Sciatic nerve (tissue), 2 donors: ENCODE results near the gene CYSRT1. TPM values are rescaled to one million over a fixed set of nuclear protein-coding genes. Genes with fewer than 3 reads are reported as not detected.

Experiments
- ATAC-seq: fragments of 200-7000 bp; cut with Tn5 transposase; one replicate; pipeline ENCODE4 v1.9.1; 2020; ENCODE audit warnings: mild to moderate bottlenecking, moderate library complexity
- DNase-seq: peaks from one replicate; pipeline ENCODE4 v3.0.0-alpha.2; 2020; ENCODE audit warnings: low spot score
- intact Hi-C: fragments of 100-400 bp; cut with DNase I; formaldehyde crosslinking; loops from one replicate; pipeline ENCODE4 v1.14.2; 2022
- total RNA-seq: library from RNA; stranded (reverse); fragmentation: NEBNext Ultra II Directional; extraction: Animal tissue kit (Norgen Biotek cat#: 25700); gene quantifications from one replicate; pipeline ENCODE4 v1.2.1, GENCODE V29; 2021
- donor health status: DM: no; HTN: no; CAD: no.
- donor health status: DM: no; HTN: no; CAD: no.

CYSRT1 gene
- total RNA-seq, 1 donor from 2014 or later: not detected

DNA sequence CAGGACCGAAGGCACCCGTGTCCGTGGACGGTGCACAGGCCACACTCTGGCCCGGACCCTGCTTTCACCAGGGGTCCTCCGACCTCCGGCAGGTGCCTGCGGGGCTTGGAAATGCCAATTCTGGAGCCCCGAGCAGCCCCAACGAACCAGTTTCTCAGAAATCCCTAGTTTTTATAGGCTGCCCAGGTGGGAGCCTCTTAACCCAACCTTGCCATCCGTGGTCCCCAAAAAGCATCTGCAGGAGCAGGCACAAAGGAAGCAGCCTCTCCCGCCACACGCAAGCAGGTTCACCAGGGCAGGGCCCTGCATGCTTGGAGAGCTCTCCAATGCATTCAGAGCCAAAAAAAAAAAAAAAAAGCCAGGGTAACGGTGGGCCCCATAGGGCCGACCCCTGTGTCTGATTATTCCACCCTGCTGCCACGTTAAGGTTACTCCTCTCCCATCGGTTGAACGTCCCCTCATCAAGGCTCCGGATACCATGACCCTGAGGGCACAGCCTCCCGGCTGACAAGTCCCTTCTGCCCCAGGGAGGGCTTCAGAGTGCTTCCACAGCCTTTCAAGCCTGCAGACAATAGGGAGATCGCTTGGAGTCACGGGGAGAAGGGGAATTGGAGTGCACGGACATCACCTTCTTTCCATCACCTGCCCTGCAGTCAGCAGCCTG lies 23.6 kb upstream of the CYSRT1 start:
- intact Hi-C loops: no loop called here
- ATAC-seq (no peak), DNase-seq (no peak)

DNA sequence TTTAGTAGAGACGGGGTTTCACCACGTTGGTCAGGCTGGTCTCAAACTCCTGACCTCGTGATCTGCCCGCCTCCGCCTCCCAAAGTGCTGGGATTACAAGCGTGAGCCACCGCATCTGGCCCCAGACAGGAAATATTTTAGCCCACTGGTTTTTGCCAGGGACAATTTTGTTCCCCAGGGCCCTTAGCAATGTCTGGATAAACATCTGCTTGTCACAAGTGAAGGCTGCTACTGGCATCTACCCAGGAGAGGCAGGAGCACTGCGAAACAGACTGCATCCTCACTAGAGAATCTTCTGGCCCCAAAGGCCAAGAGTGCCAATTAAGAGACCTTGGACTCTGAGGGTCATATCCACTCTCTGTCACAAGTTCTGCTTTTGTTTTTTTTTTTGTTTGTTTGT lies 22.0 kb upstream of the CYSRT1 start:
- intact Hi-C loops: no loop called here
- ATAC-seq: no peak
- no peak for DNase-seq

DNA sequence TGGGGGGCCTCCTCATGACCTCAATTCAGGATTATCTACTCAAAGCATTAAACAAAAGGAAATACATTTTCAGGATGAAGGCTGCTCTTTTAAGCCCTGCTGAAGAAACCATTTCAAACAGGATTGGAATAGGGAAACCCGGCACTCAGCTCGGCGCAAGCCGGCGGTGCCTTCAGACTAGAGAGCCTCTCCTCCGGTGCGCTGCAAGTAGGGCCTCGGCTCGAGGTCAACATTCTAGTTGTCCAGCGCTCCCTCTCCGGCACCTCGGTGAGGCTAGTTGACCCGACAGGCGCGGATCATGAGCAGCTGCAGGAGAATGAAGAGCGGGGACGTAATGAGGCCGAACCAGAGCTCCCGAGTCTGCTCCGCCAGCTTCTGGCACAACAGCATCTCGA lies 20.2 kb upstream of the CYSRT1 start:
- intact Hi-C loops: no loop called here
- ATAC-seq (no peak), DNase-seq (no peak)

DNA sequence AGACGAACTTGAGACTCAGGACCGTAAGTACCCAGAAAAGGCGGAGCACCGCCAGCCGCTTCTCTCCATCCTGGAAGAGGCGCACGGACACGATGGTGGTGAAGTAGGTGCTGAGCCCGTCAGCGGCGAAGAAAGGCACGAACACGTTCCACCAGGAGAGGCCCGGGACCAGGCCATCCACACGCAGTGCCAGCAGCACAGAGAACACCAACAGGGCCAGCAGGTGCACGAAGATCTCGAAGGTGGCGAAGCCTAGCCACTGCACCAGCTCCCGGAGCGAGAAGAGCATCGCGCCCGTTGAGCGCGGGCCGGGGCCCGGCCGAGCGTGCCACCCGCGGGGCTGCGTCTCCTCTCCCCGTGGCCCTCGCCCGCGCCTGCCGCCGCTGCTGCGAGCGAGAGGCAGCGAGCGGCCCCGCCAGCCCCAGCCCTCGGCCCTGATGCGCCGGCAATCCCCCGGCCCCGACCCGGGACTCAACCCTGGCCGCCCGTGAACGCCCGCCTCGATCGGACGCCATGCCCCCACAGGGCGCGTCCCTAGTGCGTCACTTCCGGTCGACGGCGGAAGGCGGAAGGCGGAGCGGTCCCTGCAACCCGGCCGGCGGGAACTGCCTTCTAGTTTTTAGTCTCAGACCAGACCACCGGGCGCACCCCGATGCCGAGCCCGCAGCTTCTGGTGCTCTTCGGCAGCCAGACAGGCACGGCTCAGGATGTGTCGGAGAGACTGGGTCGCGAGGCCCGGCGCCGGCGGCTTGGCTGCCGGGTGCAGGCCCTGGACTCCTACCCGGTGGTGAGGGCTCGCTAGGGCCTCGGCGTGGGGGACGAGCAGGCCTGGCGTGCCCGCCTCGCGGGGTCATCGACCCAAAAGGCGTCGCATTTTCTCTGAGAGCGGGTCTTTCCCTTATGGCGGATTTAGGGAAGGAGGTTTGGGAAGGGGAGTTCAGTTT lies 19.6 kb upstream of the CYSRT1 start, which contains the start of the genes NDOR1 and TMEM203:
TSS of gene NDOR1 (plus strand) at position 575 of the 944 bp plus-strand sequence. CDS start at position 653, 78 bp downstream.
TSS of gene TMEM203 (minus strand) at position 523 of the 944 bp plus-strand sequence. CDS start at position 289, 234 bp downstream.
- intact Hi-C loops: no loop called here
- DNase-seq: peak; percentile 97
- ATAC-seq: peak; percentile 72

DNA sequence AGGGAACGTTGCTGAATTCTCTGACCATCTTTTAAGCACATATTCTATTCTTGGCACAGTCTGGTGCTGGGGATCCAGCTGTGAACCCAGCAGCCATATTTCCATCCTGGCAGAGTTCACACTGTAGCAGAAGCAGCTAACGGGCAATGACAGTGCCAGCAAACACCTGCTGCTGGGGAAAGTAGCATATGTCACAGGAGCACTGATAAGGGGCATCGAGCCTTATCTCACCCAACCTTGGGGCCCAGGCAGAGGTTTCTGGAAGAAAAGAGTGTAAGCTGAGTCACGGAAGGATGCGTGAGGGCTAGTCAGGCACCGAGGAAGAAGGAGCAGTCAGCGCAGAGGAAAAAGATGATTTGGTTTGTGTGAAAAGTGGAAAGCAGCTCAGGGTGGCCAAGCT lies 18.4 kb upstream of the CYSRT1 start:
- DNase-seq (no peak), ATAC-seq (no peak)
- intact Hi-C loops: no loop called here

DNA sequence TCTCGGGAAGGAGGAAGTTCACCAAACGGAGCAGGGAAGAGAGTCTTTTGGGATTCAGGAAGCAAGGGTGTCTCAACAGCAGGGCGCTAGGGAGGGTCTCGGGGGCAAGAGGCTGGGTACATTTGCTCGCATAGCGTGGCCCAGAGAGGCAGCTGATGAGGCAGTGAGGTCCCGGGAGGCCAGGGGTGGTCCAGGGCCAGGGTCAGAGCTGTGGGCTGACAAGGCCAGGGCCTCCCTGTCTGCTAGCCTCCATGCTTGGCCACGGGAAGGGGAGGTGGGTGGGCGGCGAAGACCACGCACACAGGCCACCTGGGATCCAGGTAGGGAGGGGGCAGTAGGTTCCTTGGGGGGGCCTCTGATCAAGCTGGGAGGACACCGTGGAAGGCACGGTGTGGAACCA lies 13.4 kb upstream of the CYSRT1 start:
- ATAC-seq (no peak), DNase-seq (no peak)
- intact Hi-C loops: no loop called here

DNA sequence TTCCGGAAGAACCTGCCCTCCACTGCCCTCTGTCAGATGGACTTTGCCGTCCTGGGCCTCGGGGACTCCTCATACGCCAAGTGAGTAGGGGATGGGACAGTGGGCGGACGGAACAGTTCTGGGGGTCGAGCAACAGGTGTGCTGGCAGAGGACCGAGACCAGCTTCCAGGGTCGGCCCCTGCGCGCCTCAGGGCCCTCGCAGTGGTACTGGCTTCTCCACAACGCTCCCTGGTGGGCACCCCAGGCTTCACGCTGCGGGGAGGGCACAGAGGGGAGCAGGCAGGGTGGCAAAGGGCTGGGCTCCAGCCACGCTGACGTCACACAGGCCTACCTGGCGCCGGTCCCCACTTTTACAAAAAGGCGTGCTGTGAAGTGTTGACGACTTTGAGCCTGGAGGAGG lies 12.5 kb upstream of the CYSRT1 start:
- no peak for DNase-seq
- ATAC-seq: no peak
- intact Hi-C loops: no loop called here

DNA sequence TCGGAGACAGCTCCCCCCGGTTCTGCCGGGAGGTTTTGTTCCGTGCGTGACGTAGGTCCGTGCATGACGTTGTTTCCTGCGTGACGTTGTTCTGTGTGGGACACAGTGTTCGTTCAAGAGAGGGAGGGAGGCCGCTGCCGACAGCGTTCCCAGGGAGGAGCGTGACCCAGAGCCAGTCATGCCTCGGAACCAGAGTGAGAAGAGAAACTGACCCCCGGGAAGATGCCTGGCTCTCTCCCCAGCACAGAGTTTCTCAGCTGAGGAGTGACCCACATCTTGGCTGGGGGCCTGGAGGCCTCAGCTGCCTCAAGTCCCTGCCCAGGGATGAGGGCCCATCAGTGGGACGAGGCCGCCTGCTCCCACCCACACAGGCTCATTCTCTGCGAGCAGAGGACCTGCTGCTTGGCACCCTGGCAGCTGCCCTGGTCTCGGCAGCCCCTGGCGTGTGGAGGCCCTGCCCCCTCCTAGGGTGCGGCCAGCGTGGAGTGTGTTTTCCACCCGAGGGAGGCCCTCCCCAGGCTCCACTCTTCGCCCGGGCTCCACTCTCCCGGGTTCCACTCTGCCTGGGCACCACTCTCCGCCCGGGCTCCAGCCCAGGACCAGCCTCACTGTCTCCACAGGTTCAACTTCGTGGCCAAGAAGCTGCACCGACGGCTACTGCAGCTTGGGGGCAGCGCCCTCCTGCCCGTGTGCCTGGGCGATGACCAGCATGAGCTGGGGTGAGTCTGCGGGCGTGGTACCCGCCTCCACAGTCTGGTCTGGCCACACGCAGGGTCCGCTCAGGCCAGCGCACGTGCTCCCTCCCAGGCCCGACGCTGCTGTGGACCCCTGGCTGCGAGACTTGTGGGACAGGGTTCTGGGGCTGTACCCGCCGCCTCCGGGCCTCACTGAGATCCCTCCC lies 11.6 kb upstream of the CYSRT1 start:
- no peak for ATAC-seq
- intact Hi-C loops: no loop called here

DNA sequence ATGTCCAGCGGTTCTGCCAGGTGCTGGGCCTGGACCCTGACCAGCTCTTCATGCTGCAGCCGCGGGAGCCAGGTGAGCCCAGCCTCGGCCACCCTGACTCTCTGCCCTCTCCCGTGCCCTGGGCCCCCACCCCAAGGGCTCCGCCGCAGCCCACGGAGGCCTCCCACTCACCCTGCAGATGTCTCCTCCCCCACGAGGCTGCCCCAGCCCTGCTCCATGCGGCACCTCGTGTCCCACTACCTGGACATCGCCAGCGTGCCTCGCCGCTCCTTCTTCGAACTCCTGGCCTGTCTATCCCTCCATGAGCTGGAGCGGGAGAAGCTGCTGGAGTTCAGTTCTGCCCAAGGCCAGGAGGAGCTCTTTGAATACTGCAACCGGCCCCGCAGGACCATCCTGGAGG lies 10.4 kb upstream of the CYSRT1 start:
- no peak for ATAC-seq

More for the DNA sequence above, 11.6 kb upstream of the CYSRT1 start:
- DNase-seq: no peak

DNA sequence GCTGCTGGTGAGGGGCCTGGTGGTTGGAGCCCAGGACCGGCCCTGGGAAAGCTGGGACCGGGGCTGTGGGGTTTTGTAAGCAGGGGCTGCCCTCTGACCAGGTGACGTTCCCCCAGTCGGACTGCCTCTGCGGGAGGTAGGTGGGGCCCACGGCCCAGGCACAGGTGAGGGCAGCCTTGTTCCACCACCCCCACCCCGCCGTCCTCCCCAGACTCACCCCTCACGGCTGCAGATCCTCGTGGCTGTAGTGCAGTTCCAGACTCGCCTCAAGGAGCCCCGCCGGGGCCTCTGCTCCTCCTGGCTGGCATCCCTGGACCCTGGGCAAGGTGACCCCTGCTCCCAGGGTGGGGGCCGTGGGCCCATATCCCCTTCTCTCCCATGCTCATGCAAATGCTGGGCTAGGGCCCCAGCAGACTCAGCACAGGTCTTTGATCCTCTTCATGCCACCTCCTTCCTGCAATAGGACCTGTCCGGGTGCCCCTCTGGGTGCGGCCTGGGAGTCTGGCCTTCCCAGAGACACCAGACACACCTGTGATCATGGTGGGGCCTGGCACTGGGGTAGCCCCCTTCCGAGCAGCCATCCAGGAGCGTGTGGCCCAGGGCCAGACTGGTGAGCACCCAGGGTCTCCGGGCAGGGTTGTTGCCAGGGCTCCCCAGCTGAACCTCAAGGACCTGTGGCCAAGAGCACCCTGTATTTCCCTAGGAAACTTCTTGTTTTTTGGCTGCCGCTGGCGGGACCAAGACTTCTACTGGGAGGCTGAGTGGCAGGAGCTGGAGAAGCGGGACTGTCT lies 9.6 kb upstream of the CYSRT1 start:
- no peak for DNase-seq
- intact Hi-C loops: no loop called here
- no peak for ATAC-seq

More for the DNA sequence above, 10.4 kb upstream of the CYSRT1 start:
- DNase-seq: no peak
- intact Hi-C loops: no loop called here

DNA sequence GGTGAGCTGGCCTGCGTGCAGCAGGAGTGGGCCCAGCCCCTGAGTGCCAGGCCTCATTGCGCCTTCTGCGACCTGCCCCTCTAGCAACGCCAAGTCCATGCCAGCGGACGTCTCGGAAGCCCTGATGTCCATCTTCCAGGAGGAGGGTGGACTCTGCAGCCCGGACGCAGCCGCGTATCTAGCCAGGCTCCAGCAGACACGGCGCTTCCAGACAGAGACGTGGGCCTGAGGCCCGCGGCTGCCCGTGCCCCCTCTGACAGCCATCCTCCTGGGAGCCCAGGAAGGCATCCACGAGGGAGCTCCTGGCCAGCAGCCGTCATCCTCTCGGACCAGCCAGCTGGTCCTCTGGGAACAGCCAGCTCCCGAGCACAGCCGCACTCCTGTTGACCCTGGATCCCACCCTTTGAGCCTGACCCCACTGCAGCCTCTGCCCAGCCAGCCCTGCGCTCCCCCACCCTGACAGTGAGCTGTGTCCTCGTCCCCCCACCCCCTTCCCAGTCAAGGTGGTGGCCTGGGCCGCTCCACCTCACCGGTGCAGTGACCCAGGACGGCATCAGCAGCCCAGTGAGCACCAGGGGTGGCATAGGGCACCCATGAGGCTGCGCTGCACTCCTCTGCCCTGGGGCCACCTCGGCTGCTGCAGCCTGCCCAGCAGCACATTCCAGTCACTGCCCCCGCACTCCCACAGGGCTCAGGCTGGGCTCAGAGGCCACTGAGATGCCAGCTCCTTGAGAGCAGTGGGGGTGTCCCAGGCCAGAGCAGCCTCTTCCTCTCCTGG lies 8.6 kb upstream of the CYSRT1 start:
- intact Hi-C loops: no loop called here
- no peak for DNase-seq
- peak; percentile 4 for ATAC-seq

DNA sequence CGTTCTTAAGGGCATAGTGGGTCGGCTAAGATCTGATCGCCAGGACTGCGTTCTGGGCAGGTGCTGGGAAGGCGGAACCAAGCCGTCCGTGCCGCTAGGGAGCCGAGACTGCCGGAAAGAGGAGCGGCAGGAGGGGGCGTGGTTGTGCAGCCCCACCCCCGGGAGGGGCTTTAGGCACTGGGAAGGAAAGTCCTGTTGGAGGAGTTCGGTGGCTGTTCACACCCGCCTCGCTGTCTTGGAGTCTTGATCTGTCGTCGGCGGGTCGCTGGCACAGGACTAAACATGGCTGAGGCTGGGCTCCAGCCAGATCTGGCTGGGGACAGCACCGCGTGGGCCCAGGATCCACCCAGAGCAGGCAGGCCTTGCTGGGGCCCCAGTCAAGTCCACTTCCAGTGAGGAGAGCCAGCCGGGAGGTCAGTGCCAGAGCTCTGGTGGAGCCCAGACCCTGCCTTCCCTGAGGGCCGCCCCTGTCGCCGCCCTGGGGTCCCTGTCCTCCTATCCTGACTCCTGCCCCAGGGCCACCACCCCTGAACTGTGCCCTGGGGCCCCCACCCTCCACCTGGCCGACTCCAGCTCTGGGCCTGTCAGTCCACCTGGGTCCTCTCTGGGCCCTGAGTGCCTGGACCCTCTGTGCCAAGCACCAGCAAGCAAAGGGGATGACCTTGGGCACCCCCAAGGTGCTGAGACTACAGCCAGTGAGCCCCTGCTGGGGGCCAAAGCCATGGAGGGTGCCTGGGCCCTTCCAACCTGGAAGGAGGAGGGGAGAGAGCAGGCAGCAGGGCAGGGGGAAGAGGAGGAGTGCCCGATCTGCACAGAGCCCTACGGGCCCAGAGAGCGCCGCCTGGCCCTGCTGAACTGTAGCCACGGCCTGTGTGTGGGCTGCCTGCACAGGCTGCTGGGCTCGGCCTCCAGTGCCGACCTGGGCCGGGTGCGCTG lies 7.4 kb upstream of the CYSRT1 start:
- ATAC-seq (peak; percentile 79), DNase-seq (peak; percentile 85)
- intact Hi-C loops: no loop called here

DNA sequence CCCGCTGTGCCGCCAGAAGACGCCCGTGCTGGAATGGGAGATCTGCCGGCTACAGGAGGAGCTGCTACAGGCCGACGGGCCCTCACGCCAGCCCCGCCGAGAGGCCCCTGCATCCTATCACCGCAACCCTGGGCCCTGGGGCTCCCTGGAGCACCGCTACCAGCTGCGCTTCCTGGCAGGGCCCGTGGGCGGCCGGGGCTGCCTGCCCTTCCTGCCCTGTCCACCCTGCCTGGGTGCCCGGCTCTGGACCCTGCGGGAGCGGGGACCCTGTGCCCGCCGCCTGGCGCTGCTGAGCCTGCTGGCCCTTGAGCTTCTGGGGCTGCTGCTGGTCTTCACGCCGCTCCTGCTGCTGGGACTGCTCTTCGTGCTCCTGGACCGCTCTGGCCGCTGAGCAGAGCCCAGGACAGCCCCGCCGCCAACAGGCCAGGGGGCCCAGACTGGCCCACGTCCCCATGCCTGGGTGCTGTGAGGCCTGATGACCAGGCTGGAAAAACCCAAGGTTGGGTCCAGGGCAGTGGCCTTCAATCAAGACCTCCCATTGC lies 6.7 kb upstream of the CYSRT1 start:
- intact Hi-C loops: no loop called here
- no peak for ATAC-seq
- DNase-seq: no peak

DNA sequence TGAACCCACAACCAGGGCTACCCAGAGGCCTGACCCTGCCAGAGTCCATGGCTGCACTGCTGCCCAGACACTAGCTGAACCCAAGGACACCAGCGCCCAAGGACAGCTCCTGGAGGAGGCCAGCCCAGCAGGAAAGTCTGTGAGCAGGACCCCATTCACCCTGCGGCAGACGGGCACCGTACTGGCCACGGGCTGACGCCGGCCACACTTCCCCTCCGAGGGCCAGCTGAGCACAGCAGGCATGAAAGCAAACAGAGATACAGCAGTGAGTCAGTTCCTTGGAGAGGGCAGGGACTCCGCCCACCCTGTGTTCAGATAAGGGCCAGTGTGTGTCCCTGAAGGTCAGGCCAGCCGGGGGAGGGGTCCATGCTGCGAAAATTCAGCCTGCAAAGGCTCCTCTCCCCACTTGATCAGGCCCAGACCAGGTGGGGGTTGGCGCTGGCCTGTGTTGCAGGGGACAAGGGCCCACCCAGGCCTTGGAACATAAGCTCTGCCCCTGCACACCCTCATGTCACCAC lies 6.2 kb upstream of the CYSRT1 start:
- no peak for ATAC-seq
- DNase-seq: no peak
- intact Hi-C loops: no loop called here

DNA sequence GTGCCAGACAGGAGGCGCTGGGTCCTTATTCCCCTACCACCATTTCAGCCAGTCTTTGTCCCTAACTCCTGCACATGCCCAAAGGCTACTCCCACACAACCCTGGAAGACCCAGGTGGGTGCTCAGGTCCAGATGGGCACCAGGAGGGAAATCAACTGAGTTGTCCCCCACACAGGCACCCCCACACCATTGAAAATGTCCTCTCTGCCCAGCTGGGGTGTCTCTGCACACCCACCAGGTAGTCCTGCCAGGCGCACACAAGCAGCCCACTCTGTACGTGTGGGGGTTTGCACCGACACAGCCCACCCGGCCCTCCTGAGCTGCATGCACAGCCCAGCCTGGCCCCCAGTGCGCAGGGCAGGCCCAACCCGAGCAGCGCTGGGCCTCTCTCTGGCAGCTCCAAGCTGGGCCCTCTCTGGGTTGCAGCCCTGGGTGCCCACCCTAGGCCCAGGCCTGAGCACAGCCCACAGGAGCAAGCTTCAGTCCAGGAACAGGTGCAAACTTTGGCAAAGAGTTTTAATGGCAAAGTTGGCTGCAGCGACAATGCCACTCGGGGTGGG lies 5.1 kb upstream of the CYSRT1 start:
- ATAC-seq (no peak), DNase-seq (no peak)
- intact Hi-C loops: no loop called here
